ENCODE data around the gene GANAB.

GRCh38 chr11:62666259-62666926, 20.0 kb upstream of the GANAB start:
- TF ChIP-seq CTCF (conservative IDR thresholded peaks at IDR 0.05; ENCODE audit: low read depth, low read length) (no peak), EZH2 (IDR thresholded peaks at IDR 0.05; ENCODE audit: low read length, unreplicated experiment) (no peak), EZH2phosphoT487 (IDR thresholded peaks at IDR 0.05; ENCODE audit: borderline replicate concordance, low read length) (no peak)

All from PC-3 (cell line).